Measurements from ENCODE around the gene SSNA1.

The SSNA1 gene

DNA sequence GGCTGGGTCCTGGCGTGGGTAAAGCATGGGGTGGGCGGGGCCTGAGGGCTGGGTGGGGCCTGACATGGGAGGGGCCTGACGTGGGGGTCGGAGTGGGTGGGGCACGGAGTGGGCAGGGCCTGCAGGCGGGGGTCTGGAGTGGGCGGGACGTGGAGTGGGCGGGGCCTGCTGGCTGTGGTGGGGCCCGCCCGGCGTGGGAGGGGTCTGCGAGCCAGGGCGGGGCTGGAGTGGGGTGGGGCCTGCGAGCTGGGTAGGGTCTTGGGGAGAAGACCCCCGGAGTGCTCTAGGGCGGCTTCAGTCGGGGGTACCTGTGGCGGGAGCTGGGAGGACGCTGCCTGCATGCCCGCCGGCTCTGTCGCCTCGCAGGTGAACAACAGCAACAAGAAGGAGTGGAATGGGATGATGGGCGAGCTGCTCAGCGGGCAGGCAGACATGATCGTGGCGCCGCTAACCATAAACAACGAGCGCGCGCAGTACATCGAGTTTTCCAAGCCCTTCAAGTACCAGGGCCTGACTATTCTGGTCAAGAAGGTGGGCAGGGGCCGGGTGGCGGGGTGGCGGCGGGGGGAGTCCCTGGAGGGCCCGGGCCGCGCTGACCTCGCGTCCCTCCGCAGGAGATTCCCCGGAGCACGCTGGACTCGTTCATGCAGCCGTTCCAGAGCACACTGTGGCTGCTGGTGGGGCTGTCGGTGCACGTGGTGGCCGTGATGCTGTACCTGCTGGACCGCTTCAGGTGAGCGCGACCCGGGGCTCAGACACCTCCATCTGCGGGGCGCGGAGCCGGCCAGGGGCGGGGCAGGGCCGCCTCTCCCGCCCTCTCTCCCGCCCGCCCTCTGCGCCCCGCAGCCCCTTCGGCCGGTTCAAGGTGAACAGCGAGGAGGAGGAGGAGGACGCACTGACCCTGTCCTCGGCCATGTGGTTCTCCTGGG is 26.7 kb upstream of the SSNA1 start:
- DNase-seq (ENCODE audit: low spot score), result no peak
- TF ChIP-seq, protein P1, sequence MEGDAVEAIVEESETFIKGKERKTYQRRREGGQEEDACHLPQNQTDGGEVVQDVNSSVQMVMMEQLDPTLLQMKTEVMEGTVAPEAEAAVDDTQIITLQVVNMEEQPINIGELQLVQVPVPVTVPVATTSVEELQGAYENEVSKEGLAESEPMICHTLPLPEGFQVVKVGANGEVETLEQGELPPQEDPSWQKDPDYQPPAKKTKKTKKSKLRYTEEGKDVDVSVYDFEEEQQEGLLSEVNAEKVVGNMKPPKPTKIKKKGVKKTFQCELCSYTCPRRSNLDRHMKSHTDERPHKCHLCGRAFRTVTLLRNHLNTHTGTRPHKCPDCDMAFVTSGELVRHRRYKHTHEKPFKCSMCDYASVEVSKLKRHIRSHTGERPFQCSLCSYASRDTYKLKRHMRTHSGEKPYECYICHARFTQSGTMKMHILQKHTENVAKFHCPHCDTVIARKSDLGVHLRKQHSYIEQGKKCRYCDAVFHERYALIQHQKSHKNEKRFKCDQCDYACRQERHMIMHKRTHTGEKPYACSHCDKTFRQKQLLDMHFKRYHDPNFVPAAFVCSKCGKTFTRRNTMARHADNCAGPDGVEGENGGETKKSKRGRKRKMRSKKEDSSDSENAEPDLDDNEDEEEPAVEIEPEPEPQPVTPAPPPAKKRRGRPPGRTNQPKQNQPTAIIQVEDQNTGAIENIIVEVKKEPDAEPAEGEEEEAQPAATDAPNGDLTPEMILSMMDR (IDR thresholded peaks at IDR 0.05), result no peak
- Histone ChIP-seq H3K27ac (no peak overlapping the region), H3K4me3 (peak overlapping the region; percentile 33)

DNA sequence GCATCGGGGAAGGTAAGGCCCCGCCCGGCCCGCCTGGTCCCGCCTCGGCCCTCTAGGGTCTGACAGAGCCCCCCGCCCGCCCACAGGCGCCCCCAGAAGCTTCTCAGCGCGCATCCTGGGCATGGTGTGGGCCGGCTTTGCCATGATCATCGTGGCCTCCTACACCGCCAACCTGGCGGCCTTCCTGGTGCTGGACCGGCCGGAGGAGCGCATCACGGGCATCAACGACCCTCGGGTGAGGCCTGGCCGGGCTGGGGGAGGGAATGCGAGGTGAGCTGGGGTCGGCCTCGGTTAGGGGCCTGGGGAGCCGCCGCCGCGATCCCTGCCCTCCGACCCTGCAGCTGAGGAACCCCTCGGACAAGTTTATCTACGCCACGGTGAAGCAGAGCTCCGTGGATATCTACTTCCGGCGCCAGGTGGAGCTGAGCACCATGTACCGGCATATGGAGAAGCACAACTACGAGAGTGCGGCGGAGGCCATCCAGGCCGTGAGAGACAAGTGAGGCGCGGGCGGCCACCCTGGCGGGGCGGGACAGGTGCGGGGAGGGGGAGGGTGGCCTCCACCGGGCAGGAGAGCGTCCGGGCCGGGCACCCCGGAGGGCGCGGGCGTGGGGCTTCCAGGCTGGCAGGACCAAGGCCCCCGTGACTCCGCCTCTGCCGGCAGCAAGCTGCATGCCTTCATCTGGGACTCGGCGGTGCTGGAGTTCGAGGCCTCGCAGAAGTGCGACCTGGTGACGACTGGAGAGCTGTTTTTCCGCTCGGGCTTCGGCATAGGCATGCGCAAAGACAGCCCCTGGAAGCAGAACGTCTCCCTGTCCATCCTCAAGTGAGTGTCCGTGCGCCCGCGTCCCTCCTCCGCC is 25.7 kb upstream of the SSNA1 start:
- DNase-seq (ENCODE audit: low spot score), result no peak
- TF ChIP-seq, protein P1 (IDR thresholded peaks at IDR 0.05), result no peak
- peak overlapping the region; percentile 67 for H3K4me3 ChIP-seq
- no peak overlapping the region for H3K27ac ChIP-seq

DNA sequence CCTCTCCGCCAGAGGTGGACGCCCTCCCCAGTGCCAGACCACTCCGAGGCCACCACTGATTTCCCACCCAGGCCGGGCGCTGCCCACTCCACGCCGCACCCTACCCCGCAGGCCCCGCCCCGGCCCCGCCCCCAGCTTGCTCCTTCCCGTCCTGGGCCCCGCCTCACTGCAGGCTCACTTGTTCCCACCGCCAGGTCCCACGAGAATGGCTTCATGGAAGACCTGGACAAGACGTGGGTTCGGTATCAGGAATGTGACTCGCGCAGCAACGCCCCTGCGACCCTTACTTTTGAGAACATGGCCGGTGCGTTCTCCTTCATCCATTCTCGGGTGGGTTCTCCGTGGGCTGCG is 25.1 kb upstream of the SSNA1 start:
- no peak for DNase-seq (ENCODE audit: low spot score)
- Histone ChIP-seq H3K27ac (no peak overlapping the region), H3K4me3 (peak overlapping the region; percentile 67)

DNA sequence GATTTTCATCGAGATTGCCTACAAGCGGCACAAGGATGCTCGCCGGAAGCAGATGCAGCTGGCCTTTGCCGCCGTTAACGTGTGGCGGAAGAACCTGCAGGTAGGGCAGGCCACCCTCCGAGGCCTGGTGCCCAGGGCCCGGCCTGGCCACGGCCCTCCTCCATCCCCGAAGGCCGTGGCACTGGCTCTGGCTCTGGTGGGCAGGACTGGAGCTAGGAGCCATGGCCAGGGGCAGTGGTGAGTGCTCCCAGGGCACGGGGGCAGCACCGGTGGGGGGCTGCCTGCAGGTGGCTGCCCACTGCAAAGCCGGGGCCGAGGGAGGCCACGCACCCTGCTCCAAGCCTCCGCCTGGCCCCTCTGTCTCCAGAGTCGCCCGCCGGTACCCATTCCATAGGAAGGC is 24.7 kb upstream of the SSNA1 start:
- TF ChIP-seq, protein P1 (IDR thresholded peaks at IDR 0.05), result no peak
- no peak overlapping the region for H3K27ac ChIP-seq
- DNase-seq (ENCODE audit: low spot score), result no peak
- no peak overlapping the region for H3K4me3 ChIP-seq

More for the DNA sequence above, 25.1 kb upstream of the SSNA1 start:
- TF ChIP-seq, protein P1 (IDR thresholded peaks at IDR 0.05), result no peak

DNA sequence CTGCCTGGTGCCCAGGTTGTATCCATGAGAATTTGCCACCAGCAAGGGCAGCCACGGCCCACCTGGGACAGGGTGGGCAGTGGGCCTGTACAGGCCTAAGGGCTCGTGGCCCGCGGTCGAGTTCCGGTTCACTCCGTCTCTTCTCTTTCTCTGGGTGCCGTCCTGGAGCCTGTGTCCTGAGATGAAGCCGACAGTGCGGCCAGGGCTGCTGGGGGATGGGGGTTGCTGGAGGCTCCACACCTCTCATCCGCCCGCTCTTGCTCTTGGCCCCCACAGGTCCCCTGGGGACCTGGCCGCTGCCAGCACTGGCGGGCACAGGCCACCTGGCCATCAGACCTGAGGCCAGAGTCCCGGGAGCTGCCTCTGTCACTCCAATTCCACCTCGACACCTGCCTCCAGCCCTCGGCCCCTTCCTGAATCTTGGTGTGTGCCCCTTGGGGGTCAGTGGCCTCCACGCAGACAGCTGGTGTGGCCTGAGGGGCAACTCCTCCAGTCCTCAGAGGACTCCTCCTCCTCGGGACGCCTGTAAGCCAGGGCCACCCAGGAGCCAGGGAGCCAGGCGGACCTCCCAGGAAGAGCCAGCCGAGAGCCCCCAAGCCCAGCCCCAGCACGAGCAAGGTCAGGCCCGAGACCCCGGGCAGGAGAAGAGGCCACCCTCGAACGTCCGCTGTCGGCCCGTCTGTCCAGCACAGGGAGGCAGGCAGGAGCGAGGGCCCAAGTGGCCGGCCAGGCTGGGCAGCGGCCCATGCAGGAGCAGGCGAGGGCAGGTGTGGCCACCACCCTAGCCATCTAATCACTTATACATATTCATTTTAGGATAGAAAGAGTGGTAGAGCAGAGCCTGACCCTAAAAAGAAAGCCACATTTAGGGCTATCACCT is 23.9 kb upstream of the SSNA1 start:
- no peak overlapping the region for H3K4me3 ChIP-seq
- TF ChIP-seq, protein P1 (IDR thresholded peaks at IDR 0.05), result no peak
- no peak overlapping the region for H3K27ac ChIP-seq
- DNase-seq (ENCODE audit: low spot score), result no peak

DNA sequence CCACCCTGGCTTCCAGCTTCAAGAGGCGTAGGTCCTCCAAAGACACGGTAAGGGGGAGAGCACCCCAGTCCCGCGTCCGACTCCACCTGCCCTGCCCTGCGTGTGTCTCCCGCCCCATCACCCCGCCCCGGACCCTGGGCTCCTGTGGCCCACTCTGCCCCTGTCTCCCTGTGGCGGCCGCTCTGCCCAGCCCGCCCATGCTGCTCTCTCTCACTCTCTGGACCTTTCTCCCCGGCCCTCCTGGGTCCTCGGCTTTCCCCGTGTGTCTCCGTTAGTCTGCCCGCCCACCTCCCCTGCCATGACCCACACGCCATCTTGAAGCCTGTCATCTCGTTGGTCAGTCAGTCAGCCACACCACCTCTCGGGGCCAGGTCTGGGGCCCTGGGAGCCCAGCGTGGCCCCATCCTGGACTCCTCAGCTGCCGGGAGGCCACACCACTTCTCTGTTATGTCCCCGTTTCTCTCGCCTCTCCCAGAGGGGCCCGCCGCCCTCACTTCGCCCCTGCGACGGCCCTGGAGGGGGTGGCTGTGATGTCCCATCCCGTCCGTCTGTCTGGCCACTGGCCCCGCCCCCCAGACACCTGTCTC is 23.1 kb upstream of the SSNA1 start:
- Histone ChIP-seq H3K27ac (no peak overlapping the region), H3K4me3 (no peak overlapping the region)
- TF ChIP-seq, protein P1 (IDR thresholded peaks at IDR 0.05), result no peak
- DNase-seq (ENCODE audit: low spot score), result no peak

Measured in coronary artery (tissue), 2 donors.